OCI-LY3 (cell line): ENCODE results near the gene PIK3R6.

ENCODE experiments used
- H2AFZ ChIP-seq: fragments of 200-600, 300-600 bp; shearing (Covaris generic); 2 replicates; pipeline ENCODE4 v1.6.0; 2014; ENCODE audit warnings: antibody characterized with exemption, low read depth, low read length
- H3K27ac ChIP-seq: fragments of 200-600, 300-600 bp; sonication (generic); 2 replicates; pipeline ENCODE4 v1.5.1; 2014; ENCODE audit warnings: mild to moderate bottlenecking, low read length, moderate library complexity, mixed read lengths
- H3K27me3 ChIP-seq: fragments of 200-600, 300-600 bp; sonication (generic); 2 replicates; pipeline ENCODE4 v1.6.1; 2014; ENCODE audit warnings: low read depth, low read length, mixed read lengths
- H3K36me3 ChIP-seq: fragments of 200-600, 300-600 bp; sonication (generic); replicated peaks from 2 replicates; pipeline ENCODE3; 2014; ENCODE audit warnings: low read depth, low read length, mixed read lengths
- H3K4me1 ChIP-seq: fragments of 300-600, 200-600 bp; sonication (generic); 2 replicates; pipeline ENCODE4 v1.6.1; 2014; ENCODE audit warnings: low read length, mixed read lengths
- H3K4me2 ChIP-seq: fragments of 200-600, 300-600 bp; sonication (generic); 2 replicates; pipeline ENCODE4 v1.6.1; 2014; ENCODE audit warnings: low read length, mixed read lengths
- H3K4me3 ChIP-seq: fragments of 300-600, 200-600 bp; sonication (generic); 2 replicates; pipeline ENCODE4 v1.5.1; 2014; ENCODE audit warnings: antibody characterized with exemption, mild to moderate bottlenecking, low read length, moderate library complexity
- H3K79me2 ChIP-seq: fragments of 300-600, 200-600 bp; shearing (Covaris generic); 2 replicates; pipeline ENCODE4 v1.6.1; 2014; ENCODE audit warnings: mild to moderate bottlenecking, low read length, mixed read lengths
- H3K9ac ChIP-seq: fragments of 300-600, 200-600 bp; shearing (Covaris generic); 2 replicates; pipeline ENCODE4 v1.6.0; 2014; ENCODE audit warnings: mild to moderate bottlenecking, low read length, moderate library complexity
- H3K9me3 ChIP-seq: fragments of 200-600, 300-600 bp; shearing (Covaris generic); 2 replicates; pipeline ENCODE4 v1.6.1; 2014; ENCODE audit warnings: low read length, mixed read lengths; ENCODE audit not compliant: insufficient read depth
- H4K20me1 ChIP-seq: fragments of 200-600, 300-600 bp; sonication (generic); 2 replicates; pipeline ENCODE4 v1.6.1; 2016; ENCODE audit warnings: low read length, mixed read lengths; ENCODE audit not compliant: insufficient read depth
- EZH2phosphoT487 ChIP-seq: fragments of 200-600 bp; shearing (Covaris generic); IDR thresholded peaks from 2 replicates; pipeline ENCODE4 v1.6.1; 2018; ENCODE audit warnings: antibody characterized with exemption, mixed run types, low read depth
- TF ChIP-seq, protein P1 (sequence below): fragments of 200-600, 300-600 bp; sonication (generic); IDR thresholded peaks from 2 replicates; pipeline ENCODE4 v1.5.1; 2014; ENCODE audit warnings: antibody characterized with exemption, low read length, low read depth

PIK3R6 gene

DNA sequence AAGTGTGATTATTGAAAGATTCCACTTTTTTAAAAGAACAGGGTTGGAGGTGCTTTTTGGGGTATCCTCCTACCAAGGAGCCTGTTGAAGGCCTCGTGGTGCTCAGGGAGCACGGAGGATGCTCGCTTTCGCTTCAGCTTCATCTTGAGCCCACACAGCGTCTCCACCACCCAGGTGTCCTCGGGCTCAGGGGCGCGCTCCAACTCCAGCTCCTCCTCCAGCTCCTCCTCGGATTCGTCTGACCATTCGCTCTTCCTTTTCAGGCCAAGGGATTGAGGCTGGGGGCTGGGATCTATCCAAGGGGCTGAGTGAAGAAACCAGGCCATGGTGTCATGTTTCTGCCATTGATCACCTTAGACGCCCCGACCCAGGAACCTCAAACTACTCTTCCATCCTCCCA, 110.3 kb downstream of the PIK3R6 start:
- no peaks in the 10 kb centered on the region for H4K20me1 ChIP-seq
- H3K27me3 ChIP-seq, result no peaks in the 10 kb centered on the region; the same call in 1 of the 2 replicates
- no peak overlapping the region for H2AFZ ChIP-seq
- H3K27ac ChIP-seq, result no peak overlapping the region
- H3K36me3 ChIP-seq, result no peaks in the 10 kb centered on the region
- no peak overlapping the region for H3K9ac ChIP-seq
- TF ChIP-seq, protein P1, sequence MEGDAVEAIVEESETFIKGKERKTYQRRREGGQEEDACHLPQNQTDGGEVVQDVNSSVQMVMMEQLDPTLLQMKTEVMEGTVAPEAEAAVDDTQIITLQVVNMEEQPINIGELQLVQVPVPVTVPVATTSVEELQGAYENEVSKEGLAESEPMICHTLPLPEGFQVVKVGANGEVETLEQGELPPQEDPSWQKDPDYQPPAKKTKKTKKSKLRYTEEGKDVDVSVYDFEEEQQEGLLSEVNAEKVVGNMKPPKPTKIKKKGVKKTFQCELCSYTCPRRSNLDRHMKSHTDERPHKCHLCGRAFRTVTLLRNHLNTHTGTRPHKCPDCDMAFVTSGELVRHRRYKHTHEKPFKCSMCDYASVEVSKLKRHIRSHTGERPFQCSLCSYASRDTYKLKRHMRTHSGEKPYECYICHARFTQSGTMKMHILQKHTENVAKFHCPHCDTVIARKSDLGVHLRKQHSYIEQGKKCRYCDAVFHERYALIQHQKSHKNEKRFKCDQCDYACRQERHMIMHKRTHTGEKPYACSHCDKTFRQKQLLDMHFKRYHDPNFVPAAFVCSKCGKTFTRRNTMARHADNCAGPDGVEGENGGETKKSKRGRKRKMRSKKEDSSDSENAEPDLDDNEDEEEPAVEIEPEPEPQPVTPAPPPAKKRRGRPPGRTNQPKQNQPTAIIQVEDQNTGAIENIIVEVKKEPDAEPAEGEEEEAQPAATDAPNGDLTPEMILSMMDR, result no peak
- TF ChIP-seq EZH2phosphoT487, result no peak
- H3K79me2 ChIP-seq, result no peaks in the 10 kb centered on the region
- no peaks in the 10 kb centered on the region for H3K9me3 ChIP-seq
- no peaks in the 10 kb centered on the region for H3K4me1 ChIP-seq
- H3K4me3 ChIP-seq, result no peak overlapping the region
- no peak overlapping the region for H3K4me2 ChIP-seq

DNA sequence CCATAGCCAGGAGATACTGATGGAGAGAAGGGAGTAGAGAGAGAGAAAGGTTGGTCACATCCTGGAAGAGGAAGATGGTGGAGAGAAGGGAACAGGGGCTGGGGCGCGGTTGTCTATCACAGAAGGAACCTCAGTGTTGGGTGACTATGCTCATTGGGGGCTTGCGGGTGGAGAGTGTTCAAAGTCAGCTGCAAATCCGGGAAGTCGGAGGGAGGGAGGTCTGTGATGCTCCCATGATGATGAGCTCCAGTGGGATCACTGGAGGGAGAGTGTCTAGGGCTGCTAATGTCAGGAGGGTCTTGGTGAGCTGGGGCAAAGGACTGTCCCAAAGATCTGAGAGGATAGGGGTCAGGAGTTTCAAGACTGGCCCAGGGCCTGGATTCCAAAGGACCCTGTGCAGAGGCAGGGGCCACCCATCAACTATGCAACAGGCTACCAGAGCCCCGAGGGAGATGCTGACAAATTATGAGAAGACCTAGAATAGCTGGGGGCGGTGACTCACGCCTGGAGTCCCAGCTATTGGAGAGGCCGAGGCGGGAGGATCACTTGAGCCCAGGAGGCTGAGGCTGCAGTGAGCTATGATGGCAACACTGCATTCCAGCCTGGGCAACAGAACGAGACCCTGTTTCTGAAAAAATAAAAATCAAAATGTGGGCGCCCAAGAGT, 111.8 kb downstream of the PIK3R6 start:
- Histone ChIP-seq H2AFZ (no peak overlapping the region), H3K9me3 (no peaks in the 10 kb centered on the region), H3K27me3 (no peaks in the 10 kb centered on the region), H3K9ac (no peak overlapping the region), H3K4me2 (no peak overlapping the region), H3K4me1 (no peaks in the 10 kb centered on the region), H3K27ac (no peak overlapping the region), H3K79me2 (no peaks in the 10 kb centered on the region), H3K4me3 (no peak overlapping the region), H3K36me3 (no peaks in the 10 kb centered on the region), H4K20me1 (no peaks in the 10 kb centered on the region)
- no peak for TF ChIP-seq EZH2phosphoT487
- TF ChIP-seq, protein P1, result no peak

DNA sequence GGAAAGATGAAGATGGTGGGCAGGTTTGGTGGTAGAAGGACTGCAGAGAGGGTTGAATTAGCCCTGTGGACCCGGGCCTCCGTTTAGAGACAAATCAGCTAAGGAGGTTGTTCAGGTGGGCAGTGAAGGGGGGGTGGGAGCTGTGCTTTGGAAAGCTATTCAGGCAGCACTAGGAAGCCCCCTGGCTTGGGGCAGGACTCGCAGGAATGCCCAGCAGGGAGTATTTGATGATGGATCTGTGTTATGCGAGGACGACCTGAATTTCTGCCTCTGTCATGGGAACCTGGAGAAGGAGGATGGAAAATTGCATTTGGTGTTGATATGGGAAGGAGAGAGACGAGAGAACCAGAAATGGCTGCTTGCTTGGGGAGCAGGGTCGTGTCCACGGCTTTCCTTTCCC, 112.6 kb downstream of the PIK3R6 start:
- Histone ChIP-seq H3K27ac (no peak overlapping the region), H3K36me3 (no peaks in the 10 kb centered on the region), H4K20me1 (no peaks in the 10 kb centered on the region), H3K4me3 (no peak overlapping the region), H3K9ac (no peak overlapping the region), H3K9me3 (no peaks in the 10 kb centered on the region), H2AFZ (no peak overlapping the region), H3K79me2 (no peaks in the 10 kb centered on the region), H3K4me1 (no peaks in the 10 kb centered on the region), H3K27me3 (no peaks in the 10 kb centered on the region), H3K4me2 (no peak overlapping the region)
- no peak for TF ChIP-seq EZH2phosphoT487
- TF ChIP-seq, protein P1, result no peak

DNA sequence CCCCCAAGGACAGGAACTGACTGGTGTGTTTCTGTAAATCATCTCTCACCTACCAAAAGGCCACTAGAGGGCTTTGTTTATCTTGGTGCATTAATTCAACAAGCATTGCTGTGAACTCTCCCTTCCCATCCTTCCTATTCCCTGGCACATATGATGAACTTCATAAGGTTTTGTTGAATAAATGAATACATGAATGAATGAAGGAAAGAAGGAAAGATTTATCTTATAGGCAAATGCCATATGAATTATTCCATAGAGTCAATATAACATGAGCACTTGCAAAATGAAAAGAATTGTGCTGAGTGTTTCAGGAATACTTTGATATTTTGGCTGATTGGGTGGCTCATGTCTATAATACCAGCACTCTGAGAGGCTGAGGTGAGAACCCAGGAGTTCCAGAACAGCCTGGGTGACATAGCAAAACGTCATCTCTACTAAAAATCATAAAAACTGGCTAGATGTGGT, 113.5 kb downstream of the PIK3R6 start:
- TF ChIP-seq EZH2phosphoT487, result no peak
- TF ChIP-seq, protein P1, result peak; percentile 58
- H3K4me2 ChIP-seq, result no peak overlapping the region
- H3K4me1 ChIP-seq, result no peaks in the 10 kb centered on the region
- no peak overlapping the region for H3K4me3 ChIP-seq
- no peak overlapping the region for H2AFZ ChIP-seq
- no peaks in the 10 kb centered on the region for H3K36me3 ChIP-seq
- no peak overlapping the region for H3K27ac ChIP-seq
- no peaks in the 10 kb centered on the region for H3K9me3 ChIP-seq
- H4K20me1 ChIP-seq, result no peaks in the 10 kb centered on the region
- H3K27me3 ChIP-seq, result no peaks in the 10 kb centered on the region
- no peak overlapping the region for H3K9ac ChIP-seq
- H3K79me2 ChIP-seq, result no peaks in the 10 kb centered on the region
